ENCODE data around the gene TSPAN18. TPM values are rescaled to one million over a fixed set of nuclear protein-coding genes. Genes with fewer than 3 reads are reported as not detected.

TSPAN18 gene
- total RNA-seq, 1 experiment from 2014 or later: 21.3 TPM

DNA sequence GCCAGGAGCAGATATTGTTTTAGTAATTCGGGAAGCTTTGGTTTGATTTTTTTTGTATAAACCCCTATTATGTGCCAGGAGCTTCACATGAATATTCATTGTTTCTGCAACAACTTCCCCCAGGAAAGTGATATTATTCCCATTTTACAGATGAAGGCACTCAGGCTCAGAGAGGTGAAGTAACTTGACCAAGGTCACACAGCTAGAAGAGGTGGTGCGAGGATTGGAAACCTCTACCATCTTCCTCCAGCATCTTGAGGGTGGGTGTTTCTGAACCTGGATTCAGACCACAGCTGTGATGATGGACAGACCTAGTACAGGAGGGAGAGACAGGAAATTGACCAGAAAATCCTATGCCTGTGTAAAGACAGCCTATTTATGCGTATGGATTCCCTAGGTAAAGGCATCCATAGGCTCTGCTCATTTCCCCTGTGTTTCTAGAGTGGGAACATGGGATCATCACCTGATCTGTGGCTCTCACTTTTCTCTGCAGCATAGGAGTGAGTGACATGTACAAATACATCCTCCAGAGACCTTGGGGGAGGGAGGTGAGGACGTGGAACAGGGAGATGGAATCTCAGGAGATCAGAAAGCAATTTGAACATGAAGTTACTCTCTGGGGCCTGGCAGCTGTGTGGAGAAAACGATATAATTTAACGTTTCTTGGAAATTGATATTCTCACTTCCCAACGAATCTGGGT lies 81.4 kb downstream of the TSPAN18 start:
- Histone ChIP-seq H3K27me3 (ENCODE audit: control insufficient read depth, insufficient read depth, low read length) (no peaks in the 10 kb centered on the region; the same call in 1 of the 2 replicates), H3K4me1 (ENCODE audit: control insufficient read depth, insufficient read depth, low read length) (no peaks in the 10 kb centered on the region), H3K36me3 (ENCODE audit: control insufficient read depth, insufficient read depth, low read length) (no peaks in the 10 kb centered on the region), H3K27ac (ENCODE audit: low read length) (no peak overlapping the region), H3K4me3 (ENCODE audit: low read depth in 2 of 2, low read length in 2 of 2) (no peak overlapping the region), H3K9me3 (ENCODE audit: control insufficient read depth, insufficient read depth, low read depth, low read length) (no peaks in the 10 kb centered on the region)
- ChIA-PET POLR2A (no interaction called here), CTCF (no interaction called here)
- no peak for ATAC-seq
- intact Hi-C loops (cut with micrococcal nuclease; ENCODE audit: unreplicated experiment): no loop called here
- in situ Hi-C loops (cut with HindIII; ENCODE audit: low pct_unique_long_range_greater_than_20kb, low sequenced_read_pairs): no loop called here
- no peak for DNase-seq (ENCODE audit: low read depth, low spot score)
- BruUV-seq (replicated peaks): no TSS peak
- TF ChIP-seq CTCF (IDR thresholded peaks at IDR 0.05) (no peak), SIN3A (IDR thresholded peaks at IDR 0.05; ENCODE audit: borderline replicate concordance, insufficient read depth, low read depth, low read length) (no peak), POLR2AphosphoS5 (IDR thresholded peaks at IDR 0.05; ENCODE audit: low read depth, low read length) (no peak), TCF7L2 (IDR thresholded peaks at IDR 0.05; ENCODE audit: low read depth, low read length) (no peak)
- TF ChIP-seq, protein P1, sequence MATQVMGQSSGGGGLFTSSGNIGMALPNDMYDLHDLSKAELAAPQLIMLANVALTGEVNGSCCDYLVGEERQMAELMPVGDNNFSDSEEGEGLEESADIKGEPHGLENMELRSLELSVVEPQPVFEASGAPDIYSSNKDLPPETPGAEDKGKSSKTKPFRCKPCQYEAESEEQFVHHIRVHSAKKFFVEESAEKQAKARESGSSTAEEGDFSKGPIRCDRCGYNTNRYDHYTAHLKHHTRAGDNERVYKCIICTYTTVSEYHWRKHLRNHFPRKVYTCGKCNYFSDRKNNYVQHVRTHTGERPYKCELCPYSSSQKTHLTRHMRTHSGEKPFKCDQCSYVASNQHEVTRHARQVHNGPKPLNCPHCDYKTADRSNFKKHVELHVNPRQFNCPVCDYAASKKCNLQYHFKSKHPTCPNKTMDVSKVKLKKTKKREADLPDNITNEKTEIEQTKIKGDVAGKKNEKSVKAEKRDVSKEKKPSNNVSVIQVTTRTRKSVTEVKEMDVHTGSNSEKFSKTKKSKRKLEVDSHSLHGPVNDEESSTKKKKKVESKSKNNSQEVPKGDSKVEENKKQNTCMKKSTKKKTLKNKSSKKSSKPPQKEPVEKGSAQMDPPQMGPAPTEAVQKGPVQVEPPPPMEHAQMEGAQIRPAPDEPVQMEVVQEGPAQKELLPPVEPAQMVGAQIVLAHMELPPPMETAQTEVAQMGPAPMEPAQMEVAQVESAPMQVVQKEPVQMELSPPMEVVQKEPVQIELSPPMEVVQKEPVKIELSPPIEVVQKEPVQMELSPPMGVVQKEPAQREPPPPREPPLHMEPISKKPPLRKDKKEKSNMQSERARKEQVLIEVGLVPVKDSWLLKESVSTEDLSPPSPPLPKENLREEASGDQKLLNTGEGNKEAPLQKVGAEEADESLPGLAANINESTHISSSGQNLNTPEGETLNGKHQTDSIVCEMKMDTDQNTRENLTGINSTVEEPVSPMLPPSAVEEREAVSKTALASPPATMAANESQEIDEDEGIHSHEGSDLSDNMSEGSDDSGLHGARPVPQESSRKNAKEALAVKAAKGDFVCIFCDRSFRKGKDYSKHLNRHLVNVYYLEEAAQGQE (IDR thresholded peaks at IDR 0.05; ENCODE audit: insufficient read depth in 1 of 2, low read depth in 2 of 2, low read length in 1 of 2): no peak

DNA sequence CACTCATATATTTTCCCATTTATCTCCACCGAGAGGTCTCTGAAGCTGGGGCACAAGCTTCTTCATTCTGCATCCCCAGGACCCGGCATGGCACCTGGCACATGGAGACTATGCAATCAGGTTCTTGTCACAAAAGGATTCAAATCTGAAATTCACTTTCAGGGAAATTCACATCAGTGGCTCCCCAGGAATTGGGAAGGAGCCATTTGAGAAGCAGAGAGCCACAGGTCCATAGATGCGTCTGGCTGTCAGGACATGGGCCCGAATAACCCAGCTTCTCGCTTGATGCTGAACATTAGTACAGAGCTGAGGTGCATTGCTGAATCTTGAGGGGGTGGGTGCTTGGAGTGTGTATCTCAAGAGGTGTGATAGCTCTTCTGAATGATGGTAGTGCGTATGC lies 82.5 kb downstream of the TSPAN18 start:
- no peak overlapping the region for H3K27ac ChIP-seq (ENCODE audit: low read length)
- H3K27me3 ChIP-seq (ENCODE audit: control insufficient read depth, insufficient read depth, low read length): no peaks in the 10 kb centered on the region; the same call in 1 of the 2 replicates
- intact Hi-C loops (cut with micrococcal nuclease; ENCODE audit: unreplicated experiment) (no loop called here), in situ Hi-C loops (cut with HindIII; ENCODE audit: low pct_unique_long_range_greater_than_20kb, low sequenced_read_pairs) (no loop called here)
- H3K4me1 ChIP-seq (ENCODE audit: control insufficient read depth, insufficient read depth, low read length): no peaks in the 10 kb centered on the region
- TF ChIP-seq TCF7L2 (IDR thresholded peaks at IDR 0.05; ENCODE audit: low read depth, low read length): no peak
- TF ChIP-seq CTCF (IDR thresholded peaks at IDR 0.05): no peak
- TF ChIP-seq POLR2AphosphoS5 (IDR thresholded peaks at IDR 0.05; ENCODE audit: low read depth, low read length): no peak
- TF ChIP-seq, protein P1 (IDR thresholded peaks at IDR 0.05; ENCODE audit: insufficient read depth in 1 of 2, low read depth in 2 of 2, low read length in 1 of 2): no peak
- no peak for TF ChIP-seq SIN3A (IDR thresholded peaks at IDR 0.05; ENCODE audit: borderline replicate concordance, insufficient read depth, low read depth, low read length)
- ChIA-PET POLR2A (no interaction called here), CTCF (no interaction called here)
- no peaks in the 10 kb centered on the region for H3K36me3 ChIP-seq (ENCODE audit: control insufficient read depth, insufficient read depth, low read length)
- DNase-seq (ENCODE audit: low read depth, low spot score) (no peak), ATAC-seq (no peak)
- BruUV-seq (replicated peaks): no TSS peak
- no peaks in the 10 kb centered on the region for H3K9me3 ChIP-seq (ENCODE audit: control insufficient read depth, insufficient read depth, low read depth, low read length)
- H3K4me3 ChIP-seq (ENCODE audit: low read depth in 2 of 2, low read length in 2 of 2): no peak overlapping the region

All from Panc1 (cell line).